ENCODE results near the gene ASIP. TPM values are rescaled to one million over a fixed set of nuclear protein-coding genes. Genes with fewer than 3 reads are reported as not detected.

The ASIP gene
- total RNA-seq, 3 donors from 2014 or later: not detected

Other genes with a start within 250 kb of the ASIP start
- gene RALY, start 247.5 kb upstream of the ASIP start, total RNA-seq: 100 to 1,000 TPM; 152 to 229 (median 215) TPM
- 10 to 100 TPM; 26.5 to 51.7 (median 41.0) TPM for gene EIF2S2, start 129.2 kb upstream of the ASIP start, total RNA-seq
- 10 to 100 TPM; 71.5 to 98.6 (median 74.3) TPM for gene AHCY, start 61.9 kb downstream of the ASIP start, total RNA-seq
- 10 to 100 TPM; 60.0 to 81.0 (median 75.0) TPM for gene ITCH, start 121.8 kb downstream of the ASIP start, total RNA-seq

All from mucosa of descending colon (tissue), 3 donors.